GM20000 (cell line): ENCODE results near the gene IGFN1.
A peak's percentile ranks its signal among the peaks of the same experiment; 100 is the strongest.

Source experiments
- DNase-seq: peaks from one replicate; pipeline ENCODE4 v3.0.0; 2012; ENCODE audit warnings: low spot score
- TF ChIP-seq, protein P1 (sequence below): IDR thresholded peaks from 2 replicates; pipeline ENCODE4 v1.5.1; 2012; ENCODE audit warnings: mild to moderate bottlenecking, control low read depth; ENCODE audit errors: extremely low read depth, missing control alignments

Gene IGFN1

DNA sequence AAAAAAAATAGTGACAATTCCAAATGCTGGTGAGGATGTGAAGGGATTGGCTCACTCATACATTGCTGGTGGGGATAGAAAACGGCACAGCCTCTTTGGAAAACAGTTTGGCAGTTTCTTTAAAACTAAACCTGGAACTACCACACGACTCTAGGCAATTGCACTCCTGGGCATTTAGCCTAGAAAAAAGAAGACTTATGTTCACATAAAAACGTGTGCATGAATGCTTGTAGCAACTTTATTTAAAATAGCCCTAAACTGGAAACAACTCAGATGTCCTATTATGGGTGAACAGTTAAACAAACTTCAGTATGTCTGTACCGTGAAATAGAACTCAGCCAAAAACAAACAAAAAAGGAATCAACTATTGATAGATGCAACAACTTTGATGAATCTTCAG lies 26.9 kb upstream of the IGFN1 start:
- TF ChIP-seq, protein P1, sequence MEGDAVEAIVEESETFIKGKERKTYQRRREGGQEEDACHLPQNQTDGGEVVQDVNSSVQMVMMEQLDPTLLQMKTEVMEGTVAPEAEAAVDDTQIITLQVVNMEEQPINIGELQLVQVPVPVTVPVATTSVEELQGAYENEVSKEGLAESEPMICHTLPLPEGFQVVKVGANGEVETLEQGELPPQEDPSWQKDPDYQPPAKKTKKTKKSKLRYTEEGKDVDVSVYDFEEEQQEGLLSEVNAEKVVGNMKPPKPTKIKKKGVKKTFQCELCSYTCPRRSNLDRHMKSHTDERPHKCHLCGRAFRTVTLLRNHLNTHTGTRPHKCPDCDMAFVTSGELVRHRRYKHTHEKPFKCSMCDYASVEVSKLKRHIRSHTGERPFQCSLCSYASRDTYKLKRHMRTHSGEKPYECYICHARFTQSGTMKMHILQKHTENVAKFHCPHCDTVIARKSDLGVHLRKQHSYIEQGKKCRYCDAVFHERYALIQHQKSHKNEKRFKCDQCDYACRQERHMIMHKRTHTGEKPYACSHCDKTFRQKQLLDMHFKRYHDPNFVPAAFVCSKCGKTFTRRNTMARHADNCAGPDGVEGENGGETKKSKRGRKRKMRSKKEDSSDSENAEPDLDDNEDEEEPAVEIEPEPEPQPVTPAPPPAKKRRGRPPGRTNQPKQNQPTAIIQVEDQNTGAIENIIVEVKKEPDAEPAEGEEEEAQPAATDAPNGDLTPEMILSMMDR = no peak
- DNase-seq = no peak

DNA sequence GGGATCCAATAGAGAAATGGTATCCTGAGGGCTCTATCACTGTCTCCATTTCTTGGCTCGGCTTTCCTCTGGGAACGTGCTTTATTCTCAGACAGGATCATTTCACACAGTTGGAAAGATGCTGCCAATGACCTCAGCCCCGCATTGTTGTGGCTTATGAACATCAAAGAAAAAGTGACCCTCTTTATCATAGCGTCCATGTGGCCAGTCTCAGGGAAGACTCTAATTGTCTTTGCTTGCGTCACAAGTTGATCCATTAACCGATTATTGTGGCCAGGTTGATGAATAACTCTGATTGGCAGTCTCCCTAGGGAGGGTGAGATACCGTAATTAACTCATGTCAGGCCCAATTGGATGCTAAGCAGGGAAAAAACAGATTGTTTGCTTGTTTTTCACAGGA lies 26.0 kb upstream of the IGFN1 start:
- TF ChIP-seq, protein P1 = no peak
- no peak for DNase-seq

DNA sequence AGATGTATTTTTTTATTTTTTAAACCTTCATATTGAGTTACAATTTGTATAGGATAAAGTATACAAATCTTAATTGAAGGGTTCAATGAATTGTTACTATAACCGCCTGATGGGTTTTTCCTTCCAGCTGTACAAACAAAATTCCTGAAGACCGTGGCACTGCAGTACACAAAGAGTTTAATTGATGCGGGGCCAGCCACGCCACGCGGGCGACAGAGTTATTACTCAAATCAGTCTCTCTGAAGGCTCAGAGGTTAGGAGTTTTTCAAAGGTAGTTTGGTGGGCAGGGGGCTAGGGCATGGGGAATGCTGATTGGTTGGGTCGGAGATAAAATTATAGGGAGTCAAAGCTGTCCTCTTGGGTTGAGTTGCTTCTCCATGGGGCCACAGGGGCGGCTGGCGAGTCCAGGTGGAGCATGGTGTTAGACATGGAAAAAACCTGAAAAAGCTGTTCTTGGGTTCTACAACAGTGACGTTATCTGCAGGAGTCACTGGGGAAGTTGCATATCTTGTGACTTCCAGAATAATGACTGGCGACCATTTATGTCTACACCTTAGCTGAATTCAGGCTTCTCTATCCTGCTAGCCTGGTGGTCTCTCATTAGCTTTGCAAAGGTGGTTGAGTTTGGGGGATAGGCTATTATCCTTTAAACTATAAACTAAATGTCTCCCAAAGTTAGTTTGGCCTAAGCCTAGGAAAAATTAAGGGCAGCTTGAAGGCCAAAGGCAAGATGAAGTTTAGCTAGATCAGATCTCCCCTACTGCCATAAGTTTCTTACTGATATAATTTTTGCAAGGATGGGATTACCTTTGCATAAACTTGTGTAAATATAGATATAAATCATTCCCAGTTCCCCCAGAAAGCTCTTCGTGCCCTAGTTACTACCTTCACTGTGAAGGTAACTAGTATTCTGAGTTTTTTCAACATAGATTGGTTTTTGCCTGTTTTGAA lies 23.3 kb upstream of the IGFN1 start:
- DNase-seq = no peak
- TF ChIP-seq, protein P1 = no peak

DNA sequence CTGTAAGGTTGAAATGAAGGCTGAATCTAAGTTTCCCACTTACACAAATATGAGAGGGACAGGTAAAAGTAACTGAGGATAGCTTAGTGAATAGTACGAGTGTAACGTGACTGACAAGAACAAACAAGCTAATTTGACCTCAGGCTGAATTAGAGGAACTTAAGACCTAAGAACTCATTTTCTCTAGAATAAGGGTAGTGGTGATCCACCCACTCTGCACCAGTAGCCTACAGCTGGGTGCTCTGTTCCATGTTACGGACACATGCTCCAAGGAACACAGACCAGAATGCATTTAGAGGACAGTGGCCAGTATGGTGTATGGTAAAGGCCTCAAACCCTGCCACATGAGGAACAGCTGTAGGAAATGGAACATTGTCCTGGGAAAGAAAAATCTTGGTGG lies 21.4 kb upstream of the IGFN1 start:
- TF ChIP-seq, protein P1 = no peak
- DNase-seq = no peak

DNA sequence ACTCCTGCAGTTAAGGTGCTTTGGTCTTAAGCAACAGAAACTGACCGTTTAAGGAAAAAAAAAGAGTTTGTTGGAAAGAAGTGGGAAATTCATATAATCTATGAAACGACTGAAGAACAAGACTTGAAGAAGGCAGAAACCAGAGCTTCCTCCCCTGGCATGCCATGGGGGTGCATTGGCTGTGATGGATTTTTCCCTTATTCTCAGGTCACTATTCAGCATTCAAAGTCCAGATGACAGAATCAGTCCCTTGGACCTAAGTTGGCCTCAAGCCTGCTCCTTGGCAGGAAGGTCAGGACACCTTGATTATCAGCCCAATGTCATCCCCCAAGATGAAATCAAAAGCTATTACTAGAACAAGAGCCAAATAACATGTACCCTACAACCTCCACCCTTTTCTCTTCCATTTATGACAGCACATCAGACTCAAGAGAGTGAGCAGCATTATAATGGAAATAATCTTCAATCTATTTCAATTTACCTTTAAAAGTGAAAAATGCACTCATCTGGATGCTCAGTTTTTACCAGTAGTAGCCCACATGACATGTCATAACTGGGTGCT lies 20.6 kb upstream of the IGFN1 start:
- DNase-seq = no peak
- TF ChIP-seq, protein P1 = no peak

DNA sequence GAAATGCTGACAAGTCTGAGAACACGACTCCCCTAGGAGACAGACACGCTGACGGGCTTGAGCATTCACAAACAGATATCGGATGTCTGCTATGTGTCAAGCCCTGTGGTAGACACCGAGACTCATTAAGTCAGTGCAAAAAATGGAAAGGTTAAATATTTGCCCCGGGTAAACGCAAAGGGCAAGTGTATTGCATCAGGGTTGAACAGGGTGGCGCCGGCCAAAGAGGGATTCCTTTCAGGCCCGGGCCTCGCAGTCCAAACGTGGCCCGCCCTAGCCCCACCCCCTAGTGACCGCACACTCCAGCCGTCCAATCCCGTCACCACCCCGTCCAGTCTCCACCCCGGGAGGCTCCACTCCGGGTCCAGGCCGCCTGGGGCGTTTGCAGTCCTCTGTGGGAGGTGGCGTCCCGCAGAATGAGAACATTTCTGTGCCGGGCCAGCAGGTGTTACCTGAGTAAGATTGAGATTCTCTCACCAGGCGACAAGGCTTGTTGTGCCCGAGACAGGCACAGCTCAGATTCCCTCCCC lies 20.0 kb upstream of the IGFN1 start:
- TF ChIP-seq, protein P1 = no peak
- peak; percentile 94 for DNase-seq
